H1 (cell line): ENCODE results near the gene CUL4B. TPM values are rescaled to one million over a fixed set of nuclear protein-coding genes. Genes with fewer than 3 reads are reported as not detected.

Experiments
- CTCF ChIA-PET: fragments of 300-600 bp; sonication (Branson Sonifier 250); formaldehyde crosslinking; loops from one replicate; lab custom pipeline; 2021; ENCODE audit not compliant: partially characterized antibody; lab: Charles Lee
- POLR2A ChIA-PET: fragments of 300-600 bp; sonication (Branson Sonifier 250); formaldehyde crosslinking; loops from one replicate; lab custom pipeline; 2021; ENCODE audit warnings: inconsistent platforms; ENCODE audit not compliant: partially characterized antibody; lab: Charles Lee
- DNase-seq, 2 experiments: peaks; one replicate each; pipeline versions ENCODE4 v3.0.0 to v3.0.0-alpha.2; 2010 to 2022; ENCODE audit warnings: low spot score in 2 of 2, low read depth in 1 of 2, mixed read lengths in 1 of 2
- FAIRE-seq: peaks from 2 replicates; lab custom pipeline; 2011; peaks lifted over from hg19 to GRCh38; lab: Jason Lieb, UNC
- H2AFZ ChIP-seq: 2 replicates; pipeline ENCODE4 v1.8.1; 2012; ENCODE audit warnings: low read length, inconsistent platforms
- H2AK5ac ChIP-seq: 2 replicates; pipeline ENCODE4 v1.6.1; 2013; ENCODE audit warnings: low read depth, low read length
- H2BK120ac ChIP-seq: replicated peaks from 2 replicates; pipeline ENCODE3; 2013; ENCODE audit warnings: low read depth, low read length, inconsistent platforms
- H2BK12ac ChIP-seq: 2 replicates; pipeline ENCODE4 v1.6.1; 2013; ENCODE audit warnings: low read depth, low read length
- H2BK15ac ChIP-seq: 2 replicates; pipeline ENCODE4 v1.6.1; 2013; ENCODE audit warnings: low read length
- H2BK20ac ChIP-seq: 2 replicates; pipeline ENCODE4 v1.6.1; 2013; ENCODE audit warnings: low read length
- H2BK5ac ChIP-seq: 2 replicates; pipeline ENCODE4 v1.6.1; 2013; ENCODE audit warnings: low read depth, low read length
- H3K14ac ChIP-seq: 2 replicates; pipeline ENCODE4 v1.6.1; 2013; ENCODE audit warnings: inconsistent platforms; ENCODE audit not compliant: insufficient read length
- H3K18ac ChIP-seq: 2 replicates; pipeline ENCODE4 v1.6.1; 2013; ENCODE audit warnings: low read length; ENCODE audit errors: extremely low read depth
- H3K23ac ChIP-seq: 2 replicates; pipeline ENCODE4 v1.6.1; 2013; ENCODE audit warnings: inconsistent platforms; ENCODE audit not compliant: insufficient read length
- H3K23me2 ChIP-seq: 2 replicates; pipeline ENCODE4 v1.6.1; 2013; ENCODE audit warnings: low read depth, low read length
- H3K27ac ChIP-seq: 2 replicates; pipeline ENCODE4 v1.6.1; 2011; ENCODE audit warnings: low read depth, low read length, inconsistent platforms
- H3K27me3 ChIP-seq, 4 experiments: replicated peaks in 1 of 4; 1 replicate in 1 of 4; 2 replicates in 3 of 4; pipeline versions ENCODE4 v1.6.1 to v1.8.1; 2011 to 2013; ENCODE audit warnings: low read length in 3 of 4, mild to moderate bottlenecking in 3 of 4, inconsistent platforms in 2 of 4, mixed read lengths in 2 of 4, moderate library complexity in 1 of 4; ENCODE audit not compliant: control insufficient read depth in 3 of 4, insufficient read depth in 3 of 4; ENCODE audit errors: extremely low read depth in 1 of 4
- H3K36me3 ChIP-seq, 4 experiments: 2 replicates each; pipeline versions ENCODE4 v1.6.1 to v1.8.1; 2011 to 2013; ENCODE audit warnings: mild to moderate bottlenecking in 4 of 4, low read length in 3 of 4, moderate library complexity in 2 of 4, control low read depth in 1 of 4, inconsistent platforms in 1 of 4; ENCODE audit not compliant: insufficient read depth in 4 of 4, control insufficient read depth in 2 of 4
- H3K4ac ChIP-seq: replicated peaks from 2 replicates; pipeline ENCODE3; 2013; ENCODE audit warnings: low read length, low read depth, mixed read lengths, inconsistent platforms; ENCODE audit not compliant: insufficient read length
- H3K4me1 ChIP-seq, 4 experiments: replicated peaks in 1 of 4; 1 replicate in 1 of 4; 2 replicates in 3 of 4; pipeline versions ENCODE4 v1.6.1 to v1.8.1; 2011 to 2013; ENCODE audit warnings: low read length in 3 of 4, inconsistent platforms in 2 of 4, mixed read lengths in 1 of 4; ENCODE audit not compliant: insufficient read depth in 4 of 4, control insufficient read depth in 3 of 4
- H3K4me2 ChIP-seq, 2 experiments: 2 replicates each; pipeline versions ENCODE4 v1.6.1 to v1.8.1; 2011 to 2013; ENCODE audit warnings: low read depth in 2 of 2, low read length in 2 of 2, control low read depth in 1 of 2, inconsistent platforms in 1 of 2, mild to moderate bottlenecking in 1 of 2; ENCODE audit not compliant: insufficient read depth in 1 of 2
- H3K4me3 ChIP-seq, 4 experiments: fragments of 200-600, 300-600 bp in 1 of 4; sonication (generic), shearing (Covaris generic), sonication (Bioruptor Twin) in 1 of 4; 2 replicates each; pipeline versions ENCODE4 v1.5.1 to v1.8.1; 2011 to 2016; ENCODE audit warnings: low read length in 4 of 4, low read depth in 3 of 4, control low read depth in 2 of 4, inconsistent platforms in 2 of 4, mild to moderate bottlenecking in 2 of 4, mixed read lengths in 1 of 4, moderate library complexity in 1 of 4; ENCODE audit not compliant: insufficient read depth in 2 of 4; ENCODE audit errors: extremely low read depth in 1 of 4
- H3K56ac ChIP-seq: replicated peaks from 2 replicates; pipeline ENCODE3; 2013; ENCODE audit warnings: low read depth, mild to moderate bottlenecking, mixed read lengths, low read length, inconsistent platforms; ENCODE audit not compliant: insufficient read length
- H3K79me1 ChIP-seq: 2 replicates; pipeline ENCODE4 v1.6.1; 2013; ENCODE audit warnings: low read depth, low read length, control low read depth
- H3K79me2 ChIP-seq, 2 experiments: 2 replicates each; pipeline versions ENCODE4 v1.6.1 to v1.8.1; 2012 to 2013; ENCODE audit warnings: low read length in 2 of 2, mild to moderate bottlenecking in 2 of 2, inconsistent platforms in 1 of 2; ENCODE audit not compliant: insufficient read depth in 2 of 2, control insufficient read depth in 1 of 2
- H3K9ac ChIP-seq, 4 experiments: replicated peaks in 1 of 4; 1 replicate in 1 of 4; 2 replicates in 3 of 4; pipeline versions ENCODE4 v1.6.1 to v1.8.1; 2011 to 2013; ENCODE audit warnings: low read depth in 3 of 4, low read length in 3 of 4, control low read depth in 2 of 4, mild to moderate bottlenecking in 2 of 4, moderate library complexity in 2 of 4, inconsistent platforms in 1 of 4; ENCODE audit errors: extremely low read depth in 1 of 4
- H3K9me3 ChIP-seq, 2 experiments: 2 replicates each; pipeline versions ENCODE4 v1.6.1 to v1.8.1; 2012 to 2013; ENCODE audit warnings: mild to moderate bottlenecking in 2 of 2, moderate library complexity in 2 of 2, control low read depth in 1 of 2, inconsistent platforms in 1 of 2, low read depth in 1 of 2, low read length in 1 of 2, mixed read lengths in 1 of 2; ENCODE audit not compliant: insufficient read depth in 2 of 2
- H4K20me1 ChIP-seq, 2 experiments: replicated peaks in 1 of 2; 2 replicates each; pipeline versions ENCODE3 to v1.8.1; 2011 to 2013; ENCODE audit warnings: inconsistent platforms in 2 of 2, low read length in 2 of 2, mild to moderate bottlenecking in 1 of 2; ENCODE audit not compliant: insufficient read depth in 2 of 2, control insufficient read depth in 1 of 2
- H4K5ac ChIP-seq: 2 replicates; pipeline ENCODE4 v1.6.1; 2013; ENCODE audit warnings: low read length, low read depth, mixed read lengths, inconsistent platforms; ENCODE audit not compliant: insufficient read length
- H4K8ac ChIP-seq: 2 replicates; pipeline ENCODE4 v1.8.0; 2013; ENCODE audit warnings: mild to moderate bottlenecking, moderate library complexity, low read length, inconsistent platforms; ENCODE audit not compliant: insufficient read depth; ENCODE audit errors: extremely low read depth
- H4K91ac ChIP-seq: replicated peaks from 2 replicates; pipeline ENCODE3; 2013; ENCODE audit warnings: low read length, mixed read lengths, inconsistent platforms; ENCODE audit not compliant: insufficient read length
- CEBPB ChIP-seq: IDR thresholded peaks from 2 replicates; pipeline ENCODE4 v1.6.1; 2012; ENCODE audit warnings: low read depth, low read length
- EGR1 ChIP-seq: IDR thresholded peaks from 2 replicates; pipeline ENCODE4 v1.6.1; 2011; ENCODE audit warnings: low read depth, low read length, borderline replicate concordance
- EP300 ChIP-seq, 2 experiments: IDR thresholded peaks; 1 replicate in 1 of 2; 2 replicates in 1 of 2; pipeline ENCODE4 v1.6.1; 2011 to 2012; ENCODE audit warnings: low read depth in 2 of 2, low read length in 2 of 2, mild to moderate bottlenecking in 2 of 2, borderline replicate concordance in 1 of 2, inconsistent platforms in 1 of 2, moderate library complexity in 1 of 2
- GTF2F1 ChIP-seq: IDR thresholded peaks from 2 replicates; pipeline ENCODE4 v1.6.1; 2012; ENCODE audit warnings: low read depth, low read length, improper control_type of control experiment, borderline replicate concordance
- HDAC2 ChIP-seq, 2 experiments: fragments of 300-600 bp in 1 of 2; sonication (generic) in 1 of 2; IDR thresholded peaks; 2 replicates each; pipeline ENCODE4 v1.6.1; 2011 to 2012; ENCODE audit warnings: low read depth in 2 of 2, low read length in 2 of 2, mild to moderate bottlenecking in 2 of 2, moderate library complexity in 2 of 2, borderline replicate concordance in 1 of 2, inconsistent platforms in 1 of 2
- POLR2A ChIP-seq, 2 experiments: IDR thresholded peaks; 1 replicate in 1 of 2; 2 replicates in 1 of 2; pipeline ENCODE4 v1.6.1; 2011; ENCODE audit warnings: low read depth in 2 of 2, low read length in 2 of 2, mild to moderate bottlenecking in 2 of 2; ENCODE audit errors: control extremely low read depth in 1 of 2
- RFX5 ChIP-seq: IDR thresholded peaks from 2 replicates; pipeline ENCODE4 v1.6.1; 2011; ENCODE audit warnings: low read depth, low read length, improper control_type of control experiment, borderline replicate concordance
- SIRT6 ChIP-seq: IDR thresholded peaks from one replicate; pipeline ENCODE4 v1.7.1; 2012; ENCODE audit warnings: low read length, inconsistent platforms
- SP1 ChIP-seq: IDR thresholded peaks from 2 replicates; pipeline ENCODE4 v1.6.1; 2011; ENCODE audit warnings: low read depth, low read length
- SP4 ChIP-seq: IDR thresholded peaks from 2 replicates; pipeline ENCODE4 v1.6.1; 2012; ENCODE audit warnings: low read length, inconsistent platforms
- SRF ChIP-seq: IDR thresholded peaks from 2 replicates; pipeline ENCODE4 v1.6.1; 2011; ENCODE audit warnings: mild to moderate bottlenecking, low read depth, low read length, moderate library complexity
- SUZ12 ChIP-seq: fragments of 200-600 bp; sonication (generic); IDR thresholded peaks from 2 replicates; pipeline ENCODE4 v1.6.1; 2012; ENCODE audit warnings: mild to moderate bottlenecking, inconsistent platforms, low read length, moderate library complexity, mixed read lengths
- TAF1 ChIP-seq: IDR thresholded peaks from 2 replicates; pipeline ENCODE4 v1.6.1; 2011; ENCODE audit warnings: mild to moderate bottlenecking, low read depth, low read length
- YY1 ChIP-seq: IDR thresholded peaks from 2 replicates; pipeline ENCODE4 v1.6.1; 2011; ENCODE audit warnings: low read depth, mild to moderate bottlenecking, low read length
- ZNF274 ChIP-seq: IDR thresholded peaks from 2 replicates; pipeline ENCODE4 v1.7.0; 2012; ENCODE audit warnings: low read length, borderline replicate concordance; ENCODE audit errors: extremely low read depth
- WGBS, 2 experiments: shearing (Covaris generic) in 1 of 2; methylation state at CpG; one replicate each; pipeline versions ENCODE4 v1.1.6 to v1.1.7; 2013 to 2015; ENCODE audit warnings: low lambda C conversion rate in 2 of 2, mixed read lengths in 2 of 2, inconsistent platforms in 1 of 2, low coverage in 1 of 2, missing lambda C conversion rate in 1 of 2; ENCODE audit not compliant: insufficient replicate concordance in 2 of 2, insufficient coverage in 1 of 2, insufficient read length in 1 of 2; ENCODE audit errors: extremely low coverage in 1 of 2, missing lambda C conversion rate in 1 of 2; 5-methylcytosine and 5-hydroxymethylcytosine counted together
- polyA plus RNA-seq, 7 experiments: library from polyadenylated mRNA; depleted of rRNA in 3 of 7; stranded (reverse) in 5 of 7; unstranded in 2 of 7; fragments of >200 nt in 5 of 7; fragments of 200-250 nt in 2 of 7; gene quantifications; 1 replicate in 5 of 7; 2 replicates in 1 of 7; 4 replicates in 1 of 7; pipeline versions ENCODE4 v1.2.1 to v1.2.3, GENCODE V29; 2011 to 2013; ENCODE audit warnings: missing spikeins in 2 of 7, mixed read lengths in 2 of 7
- total RNA-seq: library from RNA; stranded (reverse); fragmentation: NEBNext Ultra II Directional; extraction: Animal tissue kit (Norgen Biotek cat#: 25700); gene quantifications from 2 replicates; pipeline ENCODE4 v1.2.1, GENCODE V29; 2021

Gene CUL4B
- total and polyA plus RNA-seq, 2 of the 8 experiments (the other 6 are each of a cell fraction or from before 2014, with no cell fraction given) = 11.7 to 44.0 TPM

DNA sequence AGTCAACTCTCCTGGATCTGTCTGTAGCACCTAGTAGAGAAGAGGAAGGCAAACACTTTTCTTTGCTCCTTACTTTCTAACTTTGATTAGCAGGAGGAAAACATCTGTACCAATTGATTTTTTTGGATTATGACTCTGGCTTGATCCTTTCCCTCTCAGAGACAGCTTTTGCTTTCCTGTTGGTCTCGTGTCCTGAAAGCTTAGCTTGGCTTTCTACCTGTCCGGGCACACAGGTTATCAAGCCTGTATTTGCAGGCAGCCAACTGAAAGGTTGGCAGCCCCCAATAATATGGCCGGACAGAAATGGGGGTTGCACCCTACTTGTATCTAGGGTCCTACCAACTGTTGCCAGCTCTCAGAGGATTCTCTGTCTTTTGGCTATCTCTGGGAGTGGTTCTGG, 48.5 kb downstream of the CUL4B start:
- H3K23ac ChIP-seq = no peak overlapping the region
- no peak overlapping the region for H2BK5ac ChIP-seq
- POLR2A ChIA-PET = no interaction called here
- no peak overlapping the region for H3K18ac ChIP-seq
- H2AK5ac ChIP-seq = no peak overlapping the region
- no peak overlapping the region for H2BK20ac ChIP-seq
- no peaks in the 10 kb centered on the region for H3K36me3 ChIP-seq
- no peak overlapping the region for H3K4me2 ChIP-seq
- H2BK120ac ChIP-seq = no peak overlapping the region
- H3K14ac ChIP-seq = no peak overlapping the region
- H3K56ac ChIP-seq = no peak overlapping the region
- peaks cover 0 to 3% (median 0%) of the 10 kb centered on the region in 4 experiments; a peak in 1 of 7 replicates for H3K4me1 ChIP-seq
- H2AFZ ChIP-seq = no peak overlapping the region
- no peak overlapping the region for H4K8ac ChIP-seq
- no peaks in the 10 kb centered on the region for H4K20me1 ChIP-seq
- no peak overlapping the region for H3K4ac ChIP-seq
- H2BK12ac ChIP-seq = no peak overlapping the region
- H3K9ac ChIP-seq = no peak overlapping the region
- DNase-seq (no peak), FAIRE-seq (no peak)
- H4K5ac ChIP-seq = no peak overlapping the region
- no peaks in the 10 kb centered on the region for H3K79me2 ChIP-seq
- no peak overlapping the region for H3K27ac ChIP-seq
- 83% methylated on average over 2 of the region's 3 CpGs; no CpG with 5 or more reads in 1 of the 2 experiments for WGBS, 2 experiments
- CTCF ChIA-PET = interaction anchor here (0.6 kb wide), 1 partner anchor 228 kb away, joined by 3 read pairs; no protein-coding TSS in a partner anchor
- no peaks in the 10 kb centered on the region for H3K27me3 ChIP-seq
- no peak overlapping the region for H2BK15ac ChIP-seq
- no peaks in the 10 kb centered on the region for H3K79me1 ChIP-seq
- no peak overlapping the region for H4K91ac ChIP-seq
- H3K9me3 ChIP-seq = no peaks in the 10 kb centered on the region
- no peak overlapping the region for H3K4me3 ChIP-seq
- no peaks in the 10 kb centered on the region for H3K23me2 ChIP-seq
- TF ChIP-seq YY1 = no peak
- TF ChIP-seq TAF1 = no peak
- TF ChIP-seq RFX5 = no peak
- TF ChIP-seq SIRT6 = no peak
- no peak for TF ChIP-seq GTF2F1
- TF ChIP-seq POLR2A (IDR thresholded peaks at IDR 0.05; ENCODE audit: control extremely low read depth in 1 of 2, low read depth in 2 of 2, low read length in 2 of 2) = no peak
- no peak for TF ChIP-seq CEBPB
- TF ChIP-seq SRF = no peak
- TF ChIP-seq EP300 (IDR thresholded peaks at IDR 0.05; ENCODE audit: borderline replicate concordance in 1 of 2, low read depth in 2 of 2, low read length in 2 of 2) = no peak
- no peak for TF ChIP-seq HDAC2 (IDR thresholded peaks at IDR 0.05; ENCODE audit: borderline replicate concordance in 1 of 2, low read depth in 2 of 2, low read length in 2 of 2)
- TF ChIP-seq EGR1 = no peak
- no peak for TF ChIP-seq SP4
- no peak for TF ChIP-seq ZNF274
- TF ChIP-seq SUZ12 = no peak
- no peak for TF ChIP-seq SP1
